Stimulated activated CD8-positive, alpha-beta memory T cell treated with anti-CD3 and anti-CD28 coated beads, Interleukin-4, amount 100 ng/mL, for 24 hours (primary cell): ENCODE results near the gene EFNA4.
"Not testable (repeated sequence)": the region's sequence is repeated elsewhere in the genome, so short reads cannot be mapped to it uniquely, and the experiment has no call there.

Source experiments
- DNase-seq: peaks from one replicate; pipeline ENCODE4 v3.0.0-alpha.2; 2020; ENCODE audit warnings: low read depth

The EFNA4 gene

GRCh38 chr1:155091071-155092051, 27.8 kb downstream of the EFNA4 start:
- peak; percentile 70 for DNase-seq

- no peak for DNase-seq
Measured at GRCh38 chr1:155092131-155092530, 28.6 kb downstream of the EFNA4 start.

GRCh38 chr1:155092641-155093040, 29.1 kb downstream of the EFNA4 start:
- no peak for DNase-seq

- DNase-seq, result no peak
Measured at GRCh38 chr1:155093911-155094621, 30.5 kb downstream of the EFNA4 start.

- DNase-seq, result no peak
Measured at GRCh38 chr1:155094622-155094948, 31.0 kb downstream of the EFNA4 start.

- no peak for DNase-seq
Measured at GRCh38 chr1:155099331-155099730, 35.8 kb downstream of the EFNA4 start.

- DNase-seq, result no peak
Measured at GRCh38 chr1:155103325-155103724, 39.8 kb downstream of the EFNA4 start.

GRCh38 chr1:155104605-155105534, 41.3 kb downstream of the EFNA4 start:
- no peak for DNase-seq

GRCh38 chr1:155105604-155106011, 42.1 kb downstream of the EFNA4 start:
- no peak for DNase-seq

- no peak for DNase-seq
Measured at GRCh38 chr1:155106862-155107261, 43.3 kb downstream of the EFNA4 start.

- no peak for DNase-seq
Measured at GRCh38 chr1:155107309-155108264, 44.0 kb downstream of the EFNA4 start.

GRCh38 chr1:155108296-155108695, 44.8 kb downstream of the EFNA4 start:
- DNase-seq, result no peak

GRCh38 chr1:155110381-155110780, 46.8 kb downstream of the EFNA4 start:
- no peak for DNase-seq

- DNase-seq, result no peak
Measured at GRCh38 chr1:155110826-155111225, 47.3 kb downstream of the EFNA4 start.

- no peak for DNase-seq
Measured at GRCh38 chr1:155113450-155113980, 50.0 kb downstream of the EFNA4 start.

GRCh38 chr1:155116113-155116764, 52.7 kb downstream of the EFNA4 start:
- DNase-seq, result no peak

GRCh38 chr1:155117610-155118009, 54.1 kb downstream of the EFNA4 start:
- no peak for DNase-seq

- not testable (repeated sequence) for DNase-seq
Measured at GRCh38 chr1:155118090-155118489, 54.5 kb downstream of the EFNA4 start.
